Measurements from ENCODE around the gene MEIS3.

Gene MEIS3

DNA sequence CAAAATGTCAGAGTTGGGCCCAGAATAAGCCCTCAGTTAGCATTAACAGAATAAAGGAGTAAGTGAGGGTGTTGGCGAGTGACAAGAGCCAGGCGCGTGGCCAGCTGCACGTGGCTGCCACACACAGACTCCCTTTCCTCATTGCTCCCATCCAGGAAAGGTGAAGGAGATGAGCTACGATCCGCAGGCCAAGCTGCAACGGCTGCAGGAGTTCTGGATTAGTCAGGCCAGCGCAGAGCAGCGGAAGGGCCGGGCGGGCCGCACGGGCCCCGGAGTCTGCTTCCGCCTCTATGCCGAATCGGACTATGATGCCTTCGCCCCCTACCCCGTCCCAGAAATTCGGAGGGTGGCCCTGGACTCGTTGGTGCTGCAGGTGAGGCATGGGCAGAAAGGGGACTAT is 57.0 kb downstream of the MEIS3 start:
- DNase-seq (ENCODE audit: low read depth in 2 of 2) = no peak

DNA sequence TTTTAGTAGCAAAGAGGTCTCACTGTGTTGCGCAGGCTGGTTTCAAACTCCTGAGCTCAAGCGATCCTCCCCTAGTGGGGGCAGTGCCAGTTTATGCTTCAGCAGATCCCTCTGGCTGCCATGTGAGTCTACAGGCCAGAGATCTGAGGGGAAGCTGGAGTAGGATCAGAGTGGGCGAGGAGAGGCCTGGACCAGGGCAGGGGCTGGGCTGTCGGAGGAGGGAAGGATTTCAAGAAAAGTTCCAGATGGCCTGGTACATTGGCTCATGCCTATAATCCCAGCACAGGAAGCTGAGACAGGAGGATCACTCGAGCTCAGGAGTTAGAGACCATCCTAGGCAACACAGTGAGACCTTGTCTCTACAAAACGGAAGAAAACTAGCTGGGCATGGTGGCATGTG is 60.4 kb downstream of the MEIS3 start:
- no peak for DNase-seq (ENCODE audit: low read depth in 2 of 2)

DNA sequence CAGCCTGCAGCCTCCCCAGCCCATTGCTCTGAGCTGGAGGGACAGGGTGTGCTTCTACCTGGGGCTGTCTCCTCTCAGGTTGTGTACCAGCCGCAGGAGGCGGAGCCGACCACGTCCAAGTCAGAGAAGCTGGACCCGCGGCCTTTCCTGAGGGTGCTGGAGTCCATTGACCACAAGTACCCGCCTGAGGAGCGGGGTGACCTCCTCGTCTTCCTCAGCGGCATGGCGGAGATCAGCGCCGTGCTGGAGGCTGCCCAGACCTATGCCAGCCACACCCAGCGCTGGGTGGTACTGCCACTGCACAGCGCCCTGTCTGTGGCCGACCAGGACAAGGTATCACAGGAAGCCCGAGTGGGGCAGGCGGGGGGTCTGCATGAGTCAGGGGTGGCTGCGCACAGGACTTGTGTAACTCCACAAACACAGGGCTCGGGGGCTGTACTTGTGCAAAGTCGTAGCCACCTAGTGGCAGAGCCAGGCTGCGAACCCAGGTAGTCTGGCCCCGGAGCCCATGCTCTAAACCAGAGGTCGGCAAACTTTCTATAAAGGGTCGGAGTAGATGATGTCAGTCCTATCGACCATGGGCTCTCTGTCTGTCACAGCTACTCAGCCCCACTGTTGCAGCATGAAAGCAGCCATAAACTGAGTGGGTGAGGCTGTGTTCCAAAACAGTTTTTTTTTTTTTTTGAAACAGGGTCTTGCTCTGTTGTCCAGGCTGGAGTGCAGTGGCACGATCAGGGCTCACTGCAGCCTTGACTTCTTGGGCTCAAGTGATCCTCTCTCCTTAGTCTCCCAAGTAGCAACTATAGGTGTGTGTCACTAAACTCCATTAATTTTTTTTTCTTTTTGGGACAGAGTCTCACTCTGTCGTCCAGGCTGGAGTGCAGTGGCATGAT is 61.3 kb downstream of the MEIS3 start:
- DNase-seq (ENCODE audit: low read depth in 2 of 2) = no peak

DNA sequence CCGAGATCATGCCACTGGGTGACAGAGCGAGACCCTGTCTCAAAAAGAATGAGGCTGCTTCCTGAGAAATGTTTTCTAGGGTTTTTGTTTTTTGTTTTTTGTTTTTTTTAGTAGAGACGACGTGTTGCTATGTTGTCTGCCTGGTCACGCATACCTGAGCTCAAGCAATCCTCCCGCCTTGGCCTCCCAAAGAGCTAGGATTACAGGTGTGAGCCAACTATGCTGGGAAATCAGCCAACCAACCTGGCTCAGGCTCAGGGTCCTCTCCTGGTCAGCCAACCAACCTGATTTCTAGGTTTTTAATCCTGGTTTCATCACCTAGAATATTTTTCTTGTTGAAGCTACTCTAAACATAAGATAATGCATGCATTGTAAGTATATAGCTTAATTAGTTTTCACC is 62.4 kb downstream of the MEIS3 start:
- no peak for DNase-seq (ENCODE audit: low read depth in 2 of 2)

DNA sequence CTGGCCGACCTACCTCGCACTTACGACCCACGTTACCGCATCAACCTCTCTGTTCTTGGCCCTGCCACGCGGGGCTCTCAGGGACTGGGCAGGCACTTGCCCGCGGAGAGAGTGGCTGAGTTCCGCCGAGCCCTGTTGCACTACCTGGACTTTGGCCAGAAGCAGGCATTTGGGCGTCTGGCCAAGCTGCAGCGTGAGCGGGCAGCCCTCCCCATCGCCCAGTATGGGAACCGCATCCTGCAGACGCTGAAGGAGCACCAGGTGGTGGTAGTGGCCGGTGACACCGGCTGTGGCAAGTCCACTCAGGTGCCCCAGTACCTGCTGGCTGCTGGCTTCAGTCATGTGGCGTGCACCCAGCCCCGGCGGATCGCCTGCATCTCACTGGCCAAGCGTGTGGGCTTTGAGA is 66.0 kb downstream of the MEIS3 start:
- no peak for DNase-seq (ENCODE audit: low read depth in 2 of 2)

Data from stimulated activated CD4-positive, alpha-beta T cell treated with anti-CD3 and anti-CD28 coated beads, Interleukin-15, amount 100 ng/mL, for 48 hours (primary cell).